Right lobe of liver (tissue), 4 donors: Measurements from ENCODE around the gene NFATC1.

Source experiments
- CTCF ChIP-seq, 4 donors: fragments of 200-600 bp in 3 of 4; fragments of 450-650 bp in 1 of 4; IDR thresholded peaks; one replicate each; pipeline versions ENCODE4 v1.5.1 to v1.8.0; 2016 to 2022; ENCODE audit warnings: antibody characterized with exemption in 4 of 4, mild to moderate bottlenecking in 2 of 4
- POLR2A ChIP-seq: fragments of 450-650 bp; IDR thresholded peaks from one replicate; pipeline ENCODE4 v1.6.1; 2017; ENCODE audit warnings: antibody characterized with exemption, mild to moderate bottlenecking
- donor health status: DM: no; HTN: no; CAD: no.
- donor health status: DM: no; HTN: no; CAD: no.
- donor health status: DM: no; HTN: yes; CAD: no.

GRCh38 chr18:79386547-79386946 is 9.2 kb upstream of the NFATC1 start:
- TF ChIP-seq CTCF (IDR thresholded peaks at IDR 0.05) (no peak), POLR2A (no peak)
